Psoas muscle (tissue), 8 donors: ENCODE data around the gene CTSZ. TPM values are rescaled to one million over a fixed set of nuclear protein-coding genes. Genes with fewer than 3 reads are reported as not detected.

Source experiments
- ATAC-seq, 4 donors: fragments of 200-7000 bp; cut with Tn5 transposase; one replicate each; pipeline ENCODE4 v1.9.1; 2020; ENCODE audit warnings: moderate library complexity in 3 of 4, mild to moderate bottlenecking in 2 of 4
- DNase-seq, 2 donors: peaks; one replicate each; pipeline ENCODE4 v3.0.0-alpha.2; 2020
- H3K27ac ChIP-seq: fragments of 200-600 bp; one replicate; pipeline ENCODE4 v1.8.0; 2022
- H3K27me3 ChIP-seq, 3 donors: fragments of 200-600 bp in 1 of 3; one replicate each; pipeline versions ENCODE4 v1.6.1 to v1.8.0; 2013 to 2022; ENCODE audit warnings: low read length in 2 of 3, mild to moderate bottlenecking in 2 of 3, moderate library complexity in 1 of 3; ENCODE audit not compliant: insufficient read depth in 3 of 3
- H3K36me3 ChIP-seq, 2 donors: fragments of 200-600 bp in 1 of 2; one replicate each; pipeline versions ENCODE4 v1.6.1 to v1.8.0; 2013 to 2022; ENCODE audit warnings: low read depth in 1 of 2, mild to moderate bottlenecking in 1 of 2, moderate library complexity in 1 of 2; ENCODE audit not compliant: insufficient read depth in 1 of 2
- H3K4me1 ChIP-seq: fragments of 200-600 bp; one replicate; pipeline ENCODE4 v1.8.0; 2022
- H3K4me3 ChIP-seq: fragments of 200-600 bp; one replicate; pipeline ENCODE4 v1.8.0; 2022; ENCODE audit warnings: mild to moderate bottlenecking
- H3K9me3 ChIP-seq: fragments of 200-600 bp; one replicate; pipeline ENCODE4 v1.8.0; 2022
- WGBS, 3 donors: extraction: QIAGEN DNeasy Blood & Tissue Kit; methylation state at CpG; one replicate each; pipeline versions ENCODE4 v1.1.6 to v1.1.7; 2013; 5-methylcytosine and 5-hydroxymethylcytosine counted together
- intact Hi-C, 2 donors: fragments of 100-400 bp; cut with DNase I; formaldehyde crosslinking; loops; one replicate each; pipeline versions ENCODE4 v1.11.0 to v1.14.2; 2022
- polyA plus RNA-seq, 3 donors: library from polyadenylated mRNA; stranded (reverse); fragments of 200-250 nt; gene quantifications; one replicate each; pipeline ENCODE4 v1.2.3, GENCODE V29; 2013
- total RNA-seq, 4 donors: library from RNA; stranded (reverse); fragmentation: NEBNext Ultra II Directional in 2 of 4; extraction: Animal tissue kit (Norgen Biotek cat#: 25700) in 2 of 4; gene quantifications; one replicate each; pipeline versions ENCODE4 v1.2.1 to v1.2.4, GENCODE V29; 2021 to 2023
- TF ChIP-seq, protein P1 (sequence below): fragments of 200-600 bp; IDR thresholded peaks from one replicate; pipeline ENCODE4 v1.8.0; 2022; ENCODE audit warnings: antibody characterized with exemption
- donor health status: healthy with polysubstance abuse.
- donor health status: DM: no; HTN: no; CAD: no; lungs with moderate emphysema.
- donor health status: Bipolar disorder and iron deficiency.
- donor health status: healthy.
- donor health status: DM: yes; HTN: yes; CAD: no.
- donor health status: DM: no; HTN: no; CAD: no.
- donor health status: DM: no; HTN: no; CAD: no.
- donor health status: DM: yes; HTN: yes; CAD: no.

The CTSZ gene
- total and polyA plus RNA-seq, 7 donors: 38.2 to 50.5 (median 42.4) TPM

DNA sequence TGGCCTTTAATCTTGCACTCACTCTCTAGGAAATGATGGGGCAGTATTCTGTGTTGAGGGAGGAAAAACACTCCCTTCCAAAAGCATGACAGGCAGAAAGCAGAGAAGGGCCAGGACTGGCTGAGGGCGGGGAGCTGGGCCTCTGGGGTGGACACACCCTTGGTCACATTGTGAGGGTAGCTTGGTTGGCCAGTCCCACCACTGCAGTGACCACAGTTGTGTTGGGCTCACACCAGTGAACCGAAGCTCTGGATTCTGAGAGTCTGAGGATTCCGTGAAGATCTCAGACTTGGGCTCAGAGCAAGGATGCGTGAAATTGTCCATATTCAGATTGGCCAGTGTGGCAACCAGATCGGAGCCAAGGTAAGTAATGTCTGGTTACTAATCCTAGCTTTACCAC is 12.2 kb upstream of the CTSZ start, which contains the start of gene TUBB1:
Gene TUBB1, plus strand, starts transcription at position 213 of the 400 bp plus-strand sequence. Its CDS starts 94 bp downstream, at position 307.
- Histone ChIP-seq H3K9me3 (no peaks in the 10 kb centered on the region), H3K4me3 (no peak within 1 kb of the TSS), H3K27ac (no peak within 1 kb of the TSS), H3K36me3 (peaks cover 2 to 21% of the 10 kb centered on the region in 2 donors), H3K4me1 (no peaks in the 10 kb centered on the region), H3K27me3 (no peaks in the 10 kb centered on the region)
- TF ChIP-seq, protein P1, sequence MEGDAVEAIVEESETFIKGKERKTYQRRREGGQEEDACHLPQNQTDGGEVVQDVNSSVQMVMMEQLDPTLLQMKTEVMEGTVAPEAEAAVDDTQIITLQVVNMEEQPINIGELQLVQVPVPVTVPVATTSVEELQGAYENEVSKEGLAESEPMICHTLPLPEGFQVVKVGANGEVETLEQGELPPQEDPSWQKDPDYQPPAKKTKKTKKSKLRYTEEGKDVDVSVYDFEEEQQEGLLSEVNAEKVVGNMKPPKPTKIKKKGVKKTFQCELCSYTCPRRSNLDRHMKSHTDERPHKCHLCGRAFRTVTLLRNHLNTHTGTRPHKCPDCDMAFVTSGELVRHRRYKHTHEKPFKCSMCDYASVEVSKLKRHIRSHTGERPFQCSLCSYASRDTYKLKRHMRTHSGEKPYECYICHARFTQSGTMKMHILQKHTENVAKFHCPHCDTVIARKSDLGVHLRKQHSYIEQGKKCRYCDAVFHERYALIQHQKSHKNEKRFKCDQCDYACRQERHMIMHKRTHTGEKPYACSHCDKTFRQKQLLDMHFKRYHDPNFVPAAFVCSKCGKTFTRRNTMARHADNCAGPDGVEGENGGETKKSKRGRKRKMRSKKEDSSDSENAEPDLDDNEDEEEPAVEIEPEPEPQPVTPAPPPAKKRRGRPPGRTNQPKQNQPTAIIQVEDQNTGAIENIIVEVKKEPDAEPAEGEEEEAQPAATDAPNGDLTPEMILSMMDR: no peak
- intact Hi-C loops: no loop called here
- DNase-seq: no peak
- WGBS, 3 donors: 76 to 92% (median 80%) methylated on average over 5 of the region's 5 CpGs
- ATAC-seq: no peak

DNA sequence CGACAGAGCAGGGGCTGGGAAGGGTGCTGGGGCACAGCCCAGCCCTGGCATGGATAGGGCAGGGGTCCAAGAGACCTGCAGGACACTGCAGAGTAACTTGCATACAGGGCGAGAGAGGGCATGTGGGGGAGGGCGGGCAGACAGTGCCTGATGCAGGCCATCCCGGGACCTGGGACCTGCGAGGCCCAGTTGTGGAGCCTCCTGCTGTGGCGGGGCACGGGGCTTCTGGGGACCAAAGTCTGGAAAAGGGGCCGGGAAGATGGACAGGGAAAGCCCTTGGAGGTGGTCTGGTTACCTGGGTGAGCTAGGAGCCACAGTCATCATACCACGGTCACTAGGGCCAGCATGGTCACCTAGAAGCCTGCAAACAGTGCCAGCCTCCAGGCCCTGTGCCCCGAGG is 11.8 kb upstream of the CTSZ start:
- Histone ChIP-seq H3K36me3 (peaks cover 2 to 17% of the 10 kb centered on the region in 2 donors), H3K27me3 (no peaks in the 10 kb centered on the region), H3K4me3 (no peak overlapping the region), H3K9me3 (no peaks in the 10 kb centered on the region), H3K4me1 (no peaks in the 10 kb centered on the region), H3K27ac (no peak overlapping the region)
- TF ChIP-seq, protein P1: no peak
- intact Hi-C loops: no loop called here
- 91 to 92% (median 92%) methylated on average over 9 to 10 of the region's 10 CpGs for WGBS, 3 donors
- no peak for DNase-seq
- no peak for ATAC-seq

DNA sequence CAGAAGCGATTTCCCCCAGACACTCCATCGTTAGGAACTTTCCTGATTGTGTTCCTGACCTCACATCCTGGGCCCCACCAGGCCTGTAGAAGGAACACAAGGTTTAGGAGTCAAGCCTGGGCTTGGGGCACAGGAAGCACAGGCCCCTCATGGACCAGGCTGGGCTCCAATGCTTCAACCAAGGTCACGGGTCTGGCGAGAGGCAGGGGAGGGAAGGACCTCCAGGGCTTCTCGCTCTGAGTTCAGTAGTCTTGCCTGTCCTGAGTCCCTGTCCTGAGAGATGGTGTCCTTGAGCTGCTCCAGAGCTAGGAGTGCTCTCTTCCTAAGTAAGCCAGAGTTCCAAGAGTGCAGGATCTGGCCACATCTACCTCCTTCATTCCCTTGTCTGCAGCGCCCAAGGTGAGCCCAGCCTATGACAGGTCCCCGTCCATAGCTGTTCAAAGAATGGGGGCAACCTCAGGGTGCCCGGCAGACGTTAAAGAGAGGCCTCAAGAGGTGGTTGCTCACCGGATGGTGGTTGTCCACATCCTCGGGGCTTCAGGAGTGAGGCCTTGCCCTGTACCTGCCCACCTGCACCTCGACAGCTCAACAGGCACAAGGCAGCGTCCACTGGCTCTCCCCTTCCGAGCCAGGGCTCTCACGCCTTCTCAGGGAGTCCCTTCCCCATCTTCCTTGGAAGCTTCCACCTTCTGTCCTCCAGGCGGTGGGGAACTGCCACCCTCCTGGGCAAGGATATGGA is 10.6 kb upstream of the CTSZ start:
- intact Hi-C loops: no loop called here
- TF ChIP-seq, protein P1: no peak
- Histone ChIP-seq H3K9me3 (no peaks in the 10 kb centered on the region), H3K27ac (no peak overlapping the region), H3K4me1 (no peaks in the 10 kb centered on the region), H3K36me3 (peaks cover 2 to 6% of the 10 kb centered on the region in 2 donors), H3K27me3 (no peaks in the 10 kb centered on the region), H3K4me3 (no peak overlapping the region)
- DNase-seq: no peak
- no peak for ATAC-seq
- WGBS, 3 donors: 89 to 90% (median 89%) methylated on average over 16 of the region's 16 CpGs

DNA sequence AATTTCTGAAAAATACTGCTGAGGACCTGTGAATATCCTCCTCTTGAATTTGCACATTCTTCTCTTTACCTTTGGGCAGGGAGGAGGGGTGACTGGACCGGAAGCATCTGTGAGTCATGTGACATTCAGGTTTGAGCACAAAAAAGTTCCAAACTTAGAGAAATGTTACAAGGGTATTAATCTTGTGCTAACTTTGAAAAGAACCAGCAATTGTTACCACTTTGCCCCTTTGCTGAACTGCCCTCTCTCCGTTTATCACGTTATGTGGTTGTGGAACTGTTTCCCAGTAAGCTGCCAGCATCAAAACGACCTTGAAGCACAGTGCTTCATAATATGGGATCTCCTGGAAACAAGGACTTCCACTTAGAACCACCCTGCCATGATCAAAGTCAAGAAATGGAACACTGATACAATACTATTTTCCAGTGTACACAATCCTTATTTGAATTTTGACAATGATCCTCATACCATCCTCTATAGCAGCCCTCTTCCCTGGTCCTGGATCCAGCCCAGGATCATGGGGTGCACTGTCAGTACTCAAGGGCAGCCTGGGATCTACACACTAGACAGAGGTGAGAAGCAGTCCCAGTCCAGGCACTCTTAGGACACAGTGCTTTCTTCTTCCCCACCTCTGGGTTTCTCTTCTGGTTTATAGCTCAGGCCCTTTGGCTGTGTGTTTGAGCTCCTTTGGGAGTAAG is 9.9 kb upstream of the CTSZ start:
- H3K27me3 ChIP-seq: no peaks in the 10 kb centered on the region
- H3K9me3 ChIP-seq: no peaks in the 10 kb centered on the region
- intact Hi-C loops: no loop called here
- ATAC-seq (no peak), DNase-seq (no peak)
- no peak overlapping the region for H3K27ac ChIP-seq
- TF ChIP-seq, protein P1: no peak
- H3K4me1 ChIP-seq: no peaks in the 10 kb centered on the region
- no peak overlapping the region for H3K4me3 ChIP-seq
- H3K36me3 ChIP-seq: no peaks in the 10 kb centered on the region
- 56 to 72% (median 58%) methylated on average over 4 of the region's 4 CpGs for WGBS, 3 donors
